ENCODE data around the gene RRM2. TPM values are rescaled to one million over a fixed set of nuclear protein-coding genes. Genes with fewer than 3 reads are reported as not detected.

The RRM2 gene
- polyA plus RNA-seq, 1 donor (not counting 4 experiments of a cell fraction or from before 2014, with no cell fraction given), result 25.7 TPM

- FAIRE-seq (no peak), DNase-seq (ENCODE audit: low read depth, low spot score) (no peak)
- dilution Hi-C loops (cut with MboI; ENCODE audit: extremely low pct_ligation_motif_present, low sequenced_read_pairs), result no loop called here
- Histone ChIP-seq H3K36me3 (ENCODE audit: control insufficient read depth in 2 of 2, extremely low read depth in 1 of 2, insufficient read depth in 2 of 2, low read length in 2 of 2) (no peaks in the 10 kb centered on the region), H3K79me2 (ENCODE audit: control insufficient read depth, insufficient read depth, low read length) (no peaks in the 10 kb centered on the region), H3K9ac (ENCODE audit: control insufficient read depth, extremely low read depth, insufficient read depth, low read length) (no peak overlapping the region), H3K27ac (ENCODE audit: control insufficient read depth, insufficient read depth, low read length) (no peak overlapping the region), H3K9me1 (ENCODE audit: control insufficient read depth, extremely low read depth, insufficient read depth, low read length) (no peaks in the 10 kb centered on the region), H4K20me1 (ENCODE audit: control insufficient read depth, extremely low read depth, insufficient read depth, low read length) (no peaks in the 10 kb centered on the region), H2AFZ (ENCODE audit: control insufficient read depth, low read length) (no peak overlapping the region), H3K4me2 (ENCODE audit: control insufficient read depth, extremely low read depth, insufficient read depth, low read depth, low read length) (no peak overlapping the region), H3K4me1 (ENCODE audit: control insufficient read depth, extremely low read depth, insufficient read depth, low read length) (no peaks in the 10 kb centered on the region), H3K4me3 (ENCODE audit: control insufficient read depth in 2 of 3, extremely low read depth in 1 of 3, insufficient read depth in 2 of 3, low read depth in 1 of 3, low read length in 3 of 3) (no peak overlapping the region), H3K9me3 (ENCODE audit: control insufficient read depth, low read depth, low read length) (no peaks in the 10 kb centered on the region), H3K27me3 (ENCODE audit: control insufficient read depth, extremely low read depth, insufficient read depth, low read length) (no peaks in the 10 kb centered on the region)
- TF ChIP-seq EZH2 (IDR thresholded peaks at IDR 0.05; ENCODE audit: low read length) (no peak), CTCF (optimal IDR thresholded peaks at IDR 0.05 in 1 of 3, IDR thresholded peaks at IDR 0.05 in 1 of 3, conservative IDR thresholded peaks at IDR 0.05 in 1 of 3; ENCODE audit: extremely low read depth in 1 of 3, insufficient read depth in 2 of 3, low read length in 3 of 3) (no peak)
These were observed 27.9 kb downstream of the RRM2 start for GRCh38 chr2:10150436-10150835.

GRCh38 chr2:10151462-10151861 lies 28.9 kb downstream of the RRM2 start:
- dilution Hi-C loops (cut with MboI; ENCODE audit: extremely low pct_ligation_motif_present, low sequenced_read_pairs), result no loop called here
- Histone ChIP-seq H4K20me1 (ENCODE audit: control insufficient read depth, extremely low read depth, insufficient read depth, low read length) (no peaks in the 10 kb centered on the region), H3K4me2 (ENCODE audit: control insufficient read depth, extremely low read depth, insufficient read depth, low read depth, low read length) (no peak overlapping the region), H3K27me3 (ENCODE audit: control insufficient read depth, extremely low read depth, insufficient read depth, low read length) (no peaks in the 10 kb centered on the region), H3K9me1 (ENCODE audit: control insufficient read depth, extremely low read depth, insufficient read depth, low read length) (no peaks in the 10 kb centered on the region), H3K79me2 (ENCODE audit: control insufficient read depth, insufficient read depth, low read length) (no peaks in the 10 kb centered on the region), H3K27ac (ENCODE audit: control insufficient read depth, insufficient read depth, low read length) (no peak overlapping the region), H3K36me3 (ENCODE audit: control insufficient read depth in 2 of 2, extremely low read depth in 1 of 2, insufficient read depth in 2 of 2, low read length in 2 of 2) (no peaks in the 10 kb centered on the region), H3K4me3 (ENCODE audit: control insufficient read depth in 2 of 3, extremely low read depth in 1 of 3, insufficient read depth in 2 of 3, low read depth in 1 of 3, low read length in 3 of 3) (no peak overlapping the region), H3K9ac (ENCODE audit: control insufficient read depth, extremely low read depth, insufficient read depth, low read length) (no peak overlapping the region), H3K4me1 (ENCODE audit: control insufficient read depth, extremely low read depth, insufficient read depth, low read length) (no peaks in the 10 kb centered on the region), H2AFZ (ENCODE audit: control insufficient read depth, low read length) (no peak overlapping the region), H3K9me3 (ENCODE audit: control insufficient read depth, low read depth, low read length) (no peaks in the 10 kb centered on the region)
- TF ChIP-seq CTCF (optimal IDR thresholded peaks at IDR 0.05 in 1 of 3, IDR thresholded peaks at IDR 0.05 in 1 of 3, conservative IDR thresholded peaks at IDR 0.05 in 1 of 3; ENCODE audit: extremely low read depth in 1 of 3, insufficient read depth in 2 of 3, low read length in 3 of 3) (no peak), EZH2 (IDR thresholded peaks at IDR 0.05; ENCODE audit: low read length) (no peak)
- DNase-seq (ENCODE audit: low read depth, low spot score), result no peak
- FAIRE-seq, result no peak
